ENCODE results near the gene DNAJB9.

The DNAJB9 gene

GRCh38 chr7:108570146-108570755 lies 577 bp downstream of the DNAJB9 start:
- DNase-seq, result peak; percentile 25

- no peak for DNase-seq
Observed at GRCh38 chr7:108572480-108572879, 2.8 kb downstream of the DNAJB9 start.

- DNase-seq, result no peak
Observed at GRCh38 chr7:108575156-108575555, 5.5 kb downstream of the DNAJB9 start.

GRCh38 chr7:108576116-108576515 lies 6.4 kb downstream of the DNAJB9 start:
- DNase-seq, result no peak

- DNase-seq, result no peak
Observed at GRCh38 chr7:108578937-108579336, 9.3 kb downstream of the DNAJB9 start.

GRCh38 chr7:108580298-108580697 lies 10.6 kb downstream of the DNAJB9 start:
- DNase-seq, result no peak

GRCh38 chr7:108581655-108582491 lies 12.2 kb downstream of the DNAJB9 start:
- no peak for DNase-seq

- DNase-seq, result no peak
Observed at GRCh38 chr7:108584211-108584610, 14.5 kb downstream of the DNAJB9 start.

GRCh38 chr7:108585843-108586242 lies 16.2 kb downstream of the DNAJB9 start:
- DNase-seq, result no peak

- no peak for DNase-seq
Observed at GRCh38 chr7:108586274-108586710, 16.6 kb downstream of the DNAJB9 start.

- DNase-seq, result no peak
Observed at GRCh38 chr7:108589199-108589598, 19.5 kb downstream of the DNAJB9 start.

- no peak for DNase-seq
Observed at GRCh38 chr7:108589874-108590273, 20.2 kb downstream of the DNAJB9 start.

GRCh38 chr7:108590606-108591005 lies 20.9 kb downstream of the DNAJB9 start:
- DNase-seq, result no peak

- peak; percentile 86 for DNase-seq
Observed at GRCh38 chr7:108592646-108593201, 23.1 kb downstream of the DNAJB9 start.

GRCh38 chr7:108596560-108596959 lies 26.9 kb downstream of the DNAJB9 start:
- DNase-seq, result no peak

- DNase-seq, result peak; percentile 82
Observed at GRCh38 chr7:108598153-108598552, 28.5 kb downstream of the DNAJB9 start.

GRCh38 chr7:108598914-108599580 lies 29.4 kb downstream of the DNAJB9 start:
- peak; percentile 90 for DNase-seq

GRCh38 chr7:108600399-108600798 lies 30.7 kb downstream of the DNAJB9 start:
- no peak for DNase-seq

GRCh38 chr7:108603656-108604306 lies 34.1 kb downstream of the DNAJB9 start:
- DNase-seq, result no peak

GRCh38 chr7:108604307-108605077 lies 34.8 kb downstream of the DNAJB9 start:
- DNase-seq, result peak; percentile 37

GRCh38 chr7:108605559-108606201 lies 36.0 kb downstream of the DNAJB9 start:
- DNase-seq, result no peak

- no peak for DNase-seq
Observed at GRCh38 chr7:108609643-108610042, 40.0 kb downstream of the DNAJB9 start.
